ENCODE data around the gene NAA25. TPM values are rescaled to one million over a fixed set of nuclear protein-coding genes. Genes with fewer than 3 reads are reported as not detected.

Gene NAA25
- total and polyA plus RNA-seq, 2 of the 4 experiments (the other 2 are of a cell fraction), result 10.3 to 25.5 TPM

DNA sequence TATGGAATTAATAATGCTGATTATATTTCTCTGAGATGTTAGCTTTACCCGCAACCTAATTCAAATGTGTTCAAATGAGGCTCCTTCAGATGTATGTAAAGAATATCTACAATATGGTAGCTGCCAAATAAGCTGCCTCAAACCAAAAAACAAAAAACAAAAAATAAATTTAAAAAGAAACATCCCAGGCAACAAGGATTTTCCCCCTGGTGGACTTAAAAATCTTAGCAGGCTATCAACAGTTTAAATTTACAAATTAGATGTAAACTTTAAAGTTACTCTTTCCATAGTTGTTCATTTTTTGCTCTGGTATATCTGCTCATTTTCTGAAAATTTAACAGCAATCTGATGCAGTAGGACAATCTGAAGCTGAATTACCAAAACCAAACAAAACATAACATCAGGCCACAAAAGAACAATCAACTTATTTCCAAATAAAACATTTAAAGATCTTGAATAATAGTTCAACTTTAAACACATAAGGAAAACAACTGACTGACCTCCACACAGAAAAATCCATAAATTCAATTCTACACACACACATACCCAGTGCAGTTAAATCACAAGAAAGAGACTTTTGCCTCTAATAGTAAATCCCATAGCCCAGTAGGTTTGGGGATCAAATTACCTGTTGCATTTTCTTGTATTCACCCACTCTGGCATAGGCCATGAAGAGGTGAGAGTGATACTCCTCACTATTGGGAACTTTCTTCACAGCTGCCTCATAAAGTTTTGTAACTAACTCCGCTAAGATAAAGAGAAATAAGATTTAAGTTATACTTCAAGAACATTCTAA is 21.3 kb downstream of the NAA25 start:
- in situ Hi-C loops (cut with MboI; ENCODE audit: low sequenced_read_pairs) (no loop called here), intact Hi-C loops (cut with micrococcal nuclease) (no loop called here), dilution Hi-C loops (cut with HindIII; ENCODE audit: low sequenced_read_pairs, unreplicated experiment) (no loop called here)
- Histone ChIP-seq H2AK5ac (ENCODE audit: low read depth, low read length) (no peak overlapping the region), H4K20me1 (ENCODE audit: insufficient read depth, low read length) (peaks cover 20% of the 10 kb centered on the region), H3K36me3 (ENCODE audit: control insufficient read depth, insufficient read depth, low read length) (peaks cover 27% of the 10 kb centered on the region), H3K9me1 (ENCODE audit: insufficient read depth, low read length) (peaks cover 4% of the 10 kb centered on the region; the same call in 1 of the 2 replicates), H2AFZ (replicated peaks; ENCODE audit: low read length, poor library complexity) (no peak overlapping the region), H2BK120ac (ENCODE audit: low read depth, low read length) (no peak overlapping the region), H2BK5ac (ENCODE audit: low read depth, low read length, poor library complexity, severe bottlenecking) (no peak overlapping the region), H3K4me3 (ENCODE audit: insufficient read depth, low read depth, low read length) (no peak overlapping the region), H3K23ac (ENCODE audit: low read depth, low read length) (no peak overlapping the region), H3K9ac (ENCODE audit: low read depth, low read length) (no peak overlapping the region), H3K18ac (ENCODE audit: low read depth, low read length) (no peak overlapping the region), H3K27me3 (ENCODE audit: control insufficient read depth, insufficient read depth, low read length) (no peaks in the 10 kb centered on the region), H4K91ac (ENCODE audit: insufficient read depth, low read depth, low read length) (no peak overlapping the region), H2BK15ac (ENCODE audit: low read depth, low read length) (no peak overlapping the region), H2AK9ac (replicated peaks; ENCODE audit: low read depth, low read length, poor library complexity) (no peak overlapping the region), H3K4me2 (ENCODE audit: low read depth, low read length) (no peak overlapping the region), H3K27ac (ENCODE audit: insufficient read depth, low read length) (no peak overlapping the region), H4K8ac (ENCODE audit: low read depth in 2 of 2, low read length in 2 of 2) (no peak overlapping the region), H3K4me1 (ENCODE audit: control insufficient read depth, insufficient read depth, low read length) (peaks cover 5% of the 10 kb centered on the region; the same call in 1 of the 2 replicates), H3K4ac (ENCODE audit: low read depth, low read length) (no peak overlapping the region), H3K9me3 (ENCODE audit: control insufficient read depth, insufficient read depth, low read length) (no peaks in the 10 kb centered on the region), H2BK20ac (ENCODE audit: low read depth, low read length) (no peak overlapping the region), H4K5ac (ENCODE audit: low read depth, low read length) (no peak overlapping the region), H3K56ac (ENCODE audit: extremely low read depth, insufficient read depth, low read length) (no peak overlapping the region), H3K79me1 (ENCODE audit: low read depth in 1 of 2, low read length in 2 of 2) (peaks cover 27 to 49% of the 10 kb centered on the region in 2 experiments), H3K14ac (replicated peaks; ENCODE audit: low read depth, low read length) (no peak overlapping the region)
- TF ChIP-seq, protein P1, sequence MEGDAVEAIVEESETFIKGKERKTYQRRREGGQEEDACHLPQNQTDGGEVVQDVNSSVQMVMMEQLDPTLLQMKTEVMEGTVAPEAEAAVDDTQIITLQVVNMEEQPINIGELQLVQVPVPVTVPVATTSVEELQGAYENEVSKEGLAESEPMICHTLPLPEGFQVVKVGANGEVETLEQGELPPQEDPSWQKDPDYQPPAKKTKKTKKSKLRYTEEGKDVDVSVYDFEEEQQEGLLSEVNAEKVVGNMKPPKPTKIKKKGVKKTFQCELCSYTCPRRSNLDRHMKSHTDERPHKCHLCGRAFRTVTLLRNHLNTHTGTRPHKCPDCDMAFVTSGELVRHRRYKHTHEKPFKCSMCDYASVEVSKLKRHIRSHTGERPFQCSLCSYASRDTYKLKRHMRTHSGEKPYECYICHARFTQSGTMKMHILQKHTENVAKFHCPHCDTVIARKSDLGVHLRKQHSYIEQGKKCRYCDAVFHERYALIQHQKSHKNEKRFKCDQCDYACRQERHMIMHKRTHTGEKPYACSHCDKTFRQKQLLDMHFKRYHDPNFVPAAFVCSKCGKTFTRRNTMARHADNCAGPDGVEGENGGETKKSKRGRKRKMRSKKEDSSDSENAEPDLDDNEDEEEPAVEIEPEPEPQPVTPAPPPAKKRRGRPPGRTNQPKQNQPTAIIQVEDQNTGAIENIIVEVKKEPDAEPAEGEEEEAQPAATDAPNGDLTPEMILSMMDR (conservative IDR thresholded peaks at IDR 0.05; ENCODE audit: low read depth, low read length), result peak; percentile 31
- peak; percentile 27; the same call in 1 of the 2 replicates for TF ChIP-seq SMC3 (IDR thresholded peaks at IDR 0.05; ENCODE audit: low read depth, low read length)
- TF ChIP-seq BHLHE40 (IDR thresholded peaks at IDR 0.05; ENCODE audit: low read depth, low read length), result no peak
- ChIA-PET CTCF (interaction anchor here (0.6 to 0.9 kb wide), 2 partner anchors 9 to 15 kb away, joined by 3 to 4 read pairs; no protein-coding TSS in a partner anchor), POLR2A (ENCODE audit: unreplicated experiment) (no interaction called here)
- DNase-seq, result no peak
- BruUV-seq (replicated peaks), result no TSS peak
- WGBS, 2 experiments (ENCODE audit: extremely low coverage in 2 of 2, insufficient read length in 1 of 2), result no CpG with 5 or more reads among the region's 2 CpGs
- peak; percentile 33 for ATAC-seq (ENCODE audit: low read depth)

Data from IMR-90 (cell line).